KMS-11 (cell line): ENCODE results near the gene BNIP5.

Experiments used
- H2AFZ ChIP-seq: fragments of 200-600 bp; sonication (generic); 2 replicates; pipeline ENCODE4 v1.6.1; 2016; ENCODE audit warnings: antibody characterized with exemption, mixed run types, low read depth
- H3K27ac ChIP-seq: fragments of 200-600 bp; sonication (generic); 2 replicates; pipeline ENCODE4 v1.6.1; 2016; ENCODE audit warnings: mild to moderate bottlenecking, mixed run types
- H3K27me3 ChIP-seq: fragments of 200-600 bp; sonication (generic); 2 replicates; pipeline ENCODE4 v1.6.1; 2017; ENCODE audit warnings: mild to moderate bottlenecking, low read depth, mixed run types, moderate library complexity; ENCODE audit not compliant: insufficient read depth
- H3K36me3 ChIP-seq: fragments of 200-600 bp; sonication (generic); 2 replicates; pipeline ENCODE4 v1.6.1; 2017; ENCODE audit warnings: mild to moderate bottlenecking, mixed run types; ENCODE audit not compliant: insufficient read depth
- H3K4me1 ChIP-seq: fragments of 200-600 bp; sonication (generic); 2 replicates; pipeline ENCODE4 v1.6.1; 2016; ENCODE audit warnings: mild to moderate bottlenecking, low read depth, mixed run types; ENCODE audit not compliant: poor library complexity, severe bottlenecking
- H3K4me2 ChIP-seq: fragments of 200-600 bp; sonication (generic); 2 replicates; pipeline ENCODE4 v1.7.0; 2016; ENCODE audit warnings: mild to moderate bottlenecking, mixed run types
- H3K4me3 ChIP-seq: fragments of 200-600 bp; sonication (generic); IDR thresholded peaks from 2 replicates; pipeline ENCODE4 v1.6.1; 2017; ENCODE audit warnings: low read depth, low read length, mixed read lengths; ENCODE audit not compliant: insufficient read depth
- H3K79me2 ChIP-seq: fragments of 200-600 bp; sonication (generic); 2 replicates; pipeline ENCODE4 v1.6.1; 2016; ENCODE audit warnings: low read depth, mixed run types; ENCODE audit not compliant: insufficient read depth
- H3K9ac ChIP-seq: fragments of 200-600 bp; sonication (generic); 2 replicates; pipeline ENCODE4 v1.6.1; 2016; ENCODE audit warnings: mild to moderate bottlenecking, mixed run types
- H4K20me1 ChIP-seq: fragments of 200-600 bp; sonication (generic); 2 replicates; pipeline ENCODE4 v1.6.1; 2016; ENCODE audit warnings: mild to moderate bottlenecking, mixed run types; ENCODE audit not compliant: insufficient read depth
- TF ChIP-seq, protein P1 (sequence below): fragments of 200-600 bp; sonication (generic); conservative IDR thresholded peaks from 2 replicates; pipeline ENCODE4 v1.6.1; 2017; ENCODE audit warnings: low read depth, mild to moderate bottlenecking, antibody characterized with exemption, low read length, moderate library complexity, mixed read lengths

The BNIP5 gene

DNA sequence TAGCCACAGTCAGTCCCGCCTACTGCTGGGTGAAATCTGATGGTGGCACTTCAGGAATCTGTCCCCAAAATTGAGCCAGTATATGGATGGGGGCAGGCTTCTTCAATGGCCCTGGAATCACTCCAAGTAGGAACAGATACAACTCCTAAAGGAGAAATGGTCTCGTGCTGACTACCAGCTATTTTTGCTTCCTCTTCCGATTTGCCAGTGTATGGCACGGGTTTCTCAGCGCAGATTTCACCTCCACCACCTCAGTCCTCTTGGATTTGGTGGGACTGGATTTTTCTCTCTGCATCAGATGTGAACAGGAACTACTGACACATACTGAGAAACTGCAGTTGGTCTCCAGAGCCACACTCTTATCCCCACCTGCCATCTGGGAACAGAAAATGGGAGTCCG lies 39.6 kb downstream of the BNIP5 start:
- H3K4me1 ChIP-seq: no peaks in the 10 kb centered on the region
- no peaks in the 10 kb centered on the region for H3K27me3 ChIP-seq
- no peak overlapping the region for H3K4me2 ChIP-seq

DNA sequence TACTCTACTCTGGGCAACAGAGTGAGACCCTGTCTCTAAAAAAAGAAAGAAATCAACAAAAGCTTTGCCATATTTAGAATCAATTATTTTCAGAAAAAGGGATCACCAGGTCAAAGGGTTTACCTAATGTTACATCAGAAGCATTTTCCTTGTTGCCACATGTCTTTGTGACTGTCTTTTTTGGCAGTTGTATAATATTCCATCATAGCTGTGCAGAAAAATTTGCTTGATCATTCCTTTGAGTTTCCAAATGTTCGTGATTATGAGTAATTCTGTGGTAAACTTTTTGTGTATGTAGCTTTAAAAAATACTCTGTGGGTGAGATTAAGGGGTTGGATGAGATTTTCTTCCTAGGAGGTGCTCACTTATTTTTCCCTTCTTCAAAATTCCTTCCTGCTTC lies 40.4 kb downstream of the BNIP5 start:
- no peaks in the 10 kb centered on the region for H3K4me1 ChIP-seq

More for the DNA sequence above, 39.6 kb downstream of the BNIP5 start:
- TF ChIP-seq, protein P1, sequence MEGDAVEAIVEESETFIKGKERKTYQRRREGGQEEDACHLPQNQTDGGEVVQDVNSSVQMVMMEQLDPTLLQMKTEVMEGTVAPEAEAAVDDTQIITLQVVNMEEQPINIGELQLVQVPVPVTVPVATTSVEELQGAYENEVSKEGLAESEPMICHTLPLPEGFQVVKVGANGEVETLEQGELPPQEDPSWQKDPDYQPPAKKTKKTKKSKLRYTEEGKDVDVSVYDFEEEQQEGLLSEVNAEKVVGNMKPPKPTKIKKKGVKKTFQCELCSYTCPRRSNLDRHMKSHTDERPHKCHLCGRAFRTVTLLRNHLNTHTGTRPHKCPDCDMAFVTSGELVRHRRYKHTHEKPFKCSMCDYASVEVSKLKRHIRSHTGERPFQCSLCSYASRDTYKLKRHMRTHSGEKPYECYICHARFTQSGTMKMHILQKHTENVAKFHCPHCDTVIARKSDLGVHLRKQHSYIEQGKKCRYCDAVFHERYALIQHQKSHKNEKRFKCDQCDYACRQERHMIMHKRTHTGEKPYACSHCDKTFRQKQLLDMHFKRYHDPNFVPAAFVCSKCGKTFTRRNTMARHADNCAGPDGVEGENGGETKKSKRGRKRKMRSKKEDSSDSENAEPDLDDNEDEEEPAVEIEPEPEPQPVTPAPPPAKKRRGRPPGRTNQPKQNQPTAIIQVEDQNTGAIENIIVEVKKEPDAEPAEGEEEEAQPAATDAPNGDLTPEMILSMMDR: no peak
- Histone ChIP-seq H3K79me2 (no peaks in the 10 kb centered on the region), H3K9ac (no peak overlapping the region), H3K36me3 (no peaks in the 10 kb centered on the region), H2AFZ (no peak overlapping the region), H3K27ac (no peak overlapping the region), H3K4me3 (no peak overlapping the region), H4K20me1 (no peaks in the 10 kb centered on the region)

DNA sequence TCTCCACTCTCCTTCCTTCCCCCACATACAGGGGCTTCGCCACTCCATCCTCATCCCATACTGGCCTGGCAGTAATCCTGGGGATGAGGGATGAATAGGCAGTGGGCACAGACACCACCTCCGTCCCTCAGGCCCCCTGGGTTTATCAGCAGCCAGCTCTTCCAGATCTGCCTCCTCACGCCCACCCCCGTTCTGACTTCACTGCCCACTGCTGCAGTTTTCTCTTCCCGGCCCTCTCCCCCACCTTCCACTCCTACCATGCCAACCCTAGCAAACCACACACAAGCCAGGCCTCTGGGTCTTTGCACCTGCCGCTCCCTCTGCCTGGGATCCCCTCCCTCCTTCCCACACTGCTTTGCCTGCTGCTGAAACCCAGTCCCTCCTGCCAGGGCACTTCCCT lies 44.5 kb downstream of the BNIP5 start:
- H2AFZ ChIP-seq: no peak overlapping the region
- H3K9ac ChIP-seq: no peak overlapping the region
- H3K36me3 ChIP-seq: no peaks in the 10 kb centered on the region
- TF ChIP-seq, protein P1: no peak
- no peaks in the 10 kb centered on the region for H3K79me2 ChIP-seq
- no peaks in the 10 kb centered on the region for H3K27me3 ChIP-seq
- H3K4me1 ChIP-seq: no peaks in the 10 kb centered on the region
- H3K4me2 ChIP-seq: no peak overlapping the region
- H3K27ac ChIP-seq: no peak overlapping the region
- no peaks in the 10 kb centered on the region for H4K20me1 ChIP-seq
- H3K4me3 ChIP-seq: no peak overlapping the region

More for the DNA sequence above, 40.4 kb downstream of the BNIP5 start:
- Histone ChIP-seq H3K79me2 (no peaks in the 10 kb centered on the region), H3K27ac (no peak overlapping the region), H2AFZ (no peak overlapping the region), H3K4me2 (no peak overlapping the region), H3K36me3 (no peaks in the 10 kb centered on the region), H3K27me3 (no peaks in the 10 kb centered on the region), H4K20me1 (no peaks in the 10 kb centered on the region), H3K4me3 (no peak overlapping the region), H3K9ac (no peak overlapping the region)
- TF ChIP-seq, protein P1: no peak

DNA sequence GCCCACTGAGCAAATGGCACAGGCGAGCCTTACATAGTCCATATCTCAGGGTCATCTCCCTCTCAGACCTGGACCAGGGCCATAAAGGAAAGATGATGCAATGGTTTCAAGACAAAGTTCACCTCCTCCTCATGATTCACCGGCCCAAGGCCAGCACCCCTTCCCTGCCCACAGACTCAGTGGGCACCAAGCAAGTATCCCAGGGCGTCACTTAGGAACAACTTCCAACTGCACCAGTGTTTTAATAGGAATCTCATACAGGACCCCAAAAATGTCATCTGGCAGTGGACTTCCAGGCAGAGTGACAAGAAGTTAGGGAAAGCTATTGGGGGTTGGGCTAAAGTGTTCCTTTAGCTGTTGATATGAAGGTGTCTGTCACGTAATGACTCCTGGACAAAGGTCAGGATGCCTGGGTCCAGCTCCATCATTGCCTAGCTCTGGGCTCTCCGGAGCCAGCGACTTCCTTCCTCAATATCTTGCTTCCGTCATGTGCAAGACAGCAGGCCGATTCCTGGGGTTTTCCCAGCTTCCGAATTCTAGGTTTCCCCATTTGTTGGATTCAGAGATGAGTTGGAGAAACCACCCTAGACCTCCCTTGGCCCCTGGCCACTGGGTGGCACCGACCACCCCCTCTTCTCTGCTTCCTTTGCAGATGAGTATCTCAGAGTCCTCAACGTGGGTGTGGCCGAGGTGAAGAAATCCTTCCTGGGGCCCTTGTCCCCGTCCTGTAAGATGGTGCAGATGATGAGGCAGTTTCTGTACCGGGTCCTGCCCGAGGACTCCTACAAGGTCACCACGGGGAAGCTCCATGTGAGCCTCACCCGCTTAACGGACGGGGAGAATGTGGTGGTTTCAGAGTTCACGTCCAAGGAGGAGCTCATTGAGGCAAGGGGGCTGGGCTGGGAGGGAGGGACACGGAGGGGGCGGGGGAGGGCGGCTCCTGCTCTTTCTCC lies 45.7 kb downstream of the BNIP5 start:
- Histone ChIP-seq H3K27me3 (no peaks in the 10 kb centered on the region), H3K79me2 (no peaks in the 10 kb centered on the region), H3K36me3 (no peaks in the 10 kb centered on the region), H4K20me1 (no peaks in the 10 kb centered on the region), H3K9ac (no peak overlapping the region), H3K4me3 (no peak overlapping the region), H3K4me1 (no peaks in the 10 kb centered on the region), H3K4me2 (no peak overlapping the region), H3K27ac (no peak overlapping the region), H2AFZ (no peak overlapping the region)
- TF ChIP-seq, protein P1: no peak
